HG02870 (cell line): ENCODE measurements around the gene CTDSP2.
A peak's percentile ranks its signal among the peaks of the same experiment; 100 is the strongest.
"Not testable (repeated sequence)": the region's sequence is repeated elsewhere in the genome, so short reads cannot be mapped to it uniquely, and the experiment has no call there.

Source experiments
- ATAC-seq: cut with Tn5 transposase; IDR thresholded peaks from one replicate; pipeline ENCODE4 v1.9.1; 2021; ENCODE audit warnings: mild to moderate bottlenecking, moderate library complexity; ENCODE audit not compliant: unreplicated experiment

CTDSP2 gene

GRCh38 chr12:57783861-57784260 is 62.7 kb downstream of the CTDSP2 start:
- no peak for ATAC-seq

- ATAC-seq, result no peak
Measured at GRCh38 chr12:57783466-57783801, 63.1 kb downstream of the CTDSP2 start.

- peak; percentile 85 for ATAC-seq
Measured at GRCh38 chr12:57782608-57783465, 63.7 kb downstream of the CTDSP2 start, which contains the start of gene TSFM. TSS of gene TSFM (plus strand) at chr12:57782787. CDS start at chr12:57782802, 15 bp downstream.

GRCh38 chr12:57782243-57782607 is 64.3 kb downstream of the CTDSP2 start:
- ATAC-seq, result no peak

DNA sequence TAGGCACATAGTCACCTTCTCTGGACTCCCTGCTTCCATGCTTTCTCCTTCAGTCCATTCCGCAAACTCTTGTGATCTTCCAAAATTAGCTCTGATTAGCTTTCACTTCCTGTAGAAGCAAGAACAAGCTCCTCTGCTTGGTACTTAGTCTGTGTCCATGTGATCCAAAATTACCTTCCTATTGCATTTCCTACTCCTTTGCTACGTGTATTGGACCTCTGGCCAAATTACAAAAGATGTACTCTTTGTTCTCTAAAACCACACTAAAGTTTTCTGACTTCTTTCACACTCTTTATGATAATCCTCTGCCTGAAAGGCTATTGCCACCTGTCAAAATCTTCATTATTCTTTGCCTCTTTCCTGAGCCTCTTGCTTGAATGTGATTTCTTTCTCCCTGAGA is 64.7 kb downstream of the CTDSP2 start:
- no peak for ATAC-seq

- ATAC-seq, result no peak
Measured at GRCh38 chr12:57781244-57781643, 65.3 kb downstream of the CTDSP2 start.

- no peak for ATAC-seq
Measured at GRCh38 chr12:57780284-57780897, 66.1 kb downstream of the CTDSP2 start.

DNA sequence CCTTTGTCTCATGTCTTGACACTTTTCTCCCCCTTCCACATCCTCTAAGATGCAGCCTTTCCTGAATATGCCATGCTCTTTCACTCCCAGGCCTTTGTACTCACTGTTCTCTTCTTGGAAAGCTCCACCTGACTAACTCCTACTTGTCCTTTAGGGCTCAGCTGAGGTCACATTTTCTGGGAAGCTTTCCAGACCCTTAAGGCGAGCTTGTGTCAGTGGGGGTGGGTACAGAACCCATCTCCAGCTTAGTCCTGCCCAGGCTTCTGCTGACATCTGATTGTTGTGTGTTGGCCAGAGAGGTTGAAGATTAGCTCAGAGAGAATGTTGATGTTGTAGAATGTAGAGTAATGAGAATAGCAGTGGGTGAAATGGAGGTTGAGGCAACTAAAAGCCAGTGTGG is 66.8 kb downstream of the CTDSP2 start:
- no peak for ATAC-seq

GRCh38 chr12:57777911-57778310 is 68.6 kb downstream of the CTDSP2 start:
- ATAC-seq, result no peak

GRCh38 chr12:57777367-57777766 is 69.2 kb downstream of the CTDSP2 start:
- ATAC-seq, result no peak

DNA sequence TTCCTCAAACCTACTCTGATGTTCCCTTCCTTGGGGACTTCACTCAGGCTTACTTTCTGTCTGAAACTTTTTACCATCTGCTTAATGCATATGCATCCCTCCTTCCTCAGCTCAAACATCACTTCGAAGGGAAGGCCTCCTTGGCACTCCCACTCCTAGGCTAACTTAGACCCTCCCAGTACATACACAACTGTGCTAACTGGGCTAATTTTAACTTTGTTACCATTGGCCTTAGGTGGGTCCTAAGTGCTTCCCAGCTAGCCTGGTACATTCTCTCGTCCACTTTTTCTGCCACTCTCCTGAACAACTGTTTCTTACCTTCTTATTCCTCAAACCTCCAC is 70.3 kb downstream of the CTDSP2 start:
- no peak for ATAC-seq

- no peak for ATAC-seq
Measured at GRCh38 chr12:57775563-57776246, 70.8 kb downstream of the CTDSP2 start.

- ATAC-seq, result no peak
Measured at GRCh38 chr12:57775044-57775443, 71.5 kb downstream of the CTDSP2 start.

DNA sequence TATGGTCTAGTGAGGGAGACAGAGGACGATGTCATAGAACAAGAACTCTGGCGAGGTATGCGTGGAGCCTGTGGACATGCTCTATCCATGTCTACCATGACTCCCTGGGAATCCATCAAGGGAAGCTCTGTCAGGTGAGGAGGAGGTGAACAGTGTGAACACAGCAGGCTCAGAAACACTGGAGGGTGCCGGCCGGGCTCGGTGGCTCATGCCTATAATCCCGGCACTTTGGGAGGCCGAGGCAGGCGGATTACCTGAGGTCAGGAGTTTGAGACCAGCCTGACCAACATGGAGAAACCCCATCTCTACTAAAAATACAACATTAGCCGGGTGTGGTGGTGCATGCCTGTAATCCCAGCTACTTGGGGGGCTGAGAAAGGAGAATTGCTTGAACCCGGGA is 71.9 kb downstream of the CTDSP2 start:
- ATAC-seq, result not testable (repeated sequence)

DNA sequence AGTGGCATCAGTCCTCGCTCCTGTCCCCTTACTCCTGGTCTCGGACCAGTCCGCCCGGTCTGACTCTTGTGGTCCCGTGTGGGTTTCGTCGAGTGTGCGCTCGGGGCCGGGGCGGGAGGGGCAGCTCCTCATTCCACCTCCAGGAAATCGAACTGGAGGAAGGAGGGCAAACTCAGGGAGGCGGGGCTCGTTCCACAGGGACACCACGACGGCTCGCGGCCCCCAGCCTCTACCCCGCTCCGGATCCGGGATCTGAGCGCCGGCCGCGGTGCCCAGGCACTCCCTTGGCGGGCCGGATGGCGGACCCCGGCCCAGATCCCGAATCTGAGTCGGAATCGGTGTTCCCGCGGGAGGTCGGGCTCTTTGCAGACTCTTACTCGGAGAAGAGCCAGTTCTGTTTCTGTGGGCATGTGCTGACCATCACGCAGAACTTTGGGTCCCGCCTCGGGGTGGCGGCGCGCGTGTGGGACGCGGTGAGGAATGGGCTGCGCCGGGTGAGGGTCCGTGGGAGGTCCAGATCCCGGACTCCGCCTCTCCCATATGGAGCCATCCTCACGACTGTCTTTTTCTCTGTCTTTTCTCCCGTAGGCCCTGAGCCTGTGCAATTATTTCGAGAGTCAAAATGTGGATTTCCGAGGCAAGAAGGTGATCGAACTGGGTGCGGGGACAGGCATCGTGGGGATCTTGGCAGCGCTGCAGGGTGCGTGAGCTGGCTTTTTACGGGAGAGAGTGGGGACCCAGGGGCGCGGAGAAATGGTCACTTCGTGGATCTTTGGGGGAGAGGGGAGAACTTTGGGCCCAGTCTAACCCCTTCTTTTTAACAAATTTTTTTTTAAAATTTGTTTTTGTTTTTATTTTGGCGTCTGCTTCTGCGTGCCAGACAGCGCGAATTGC is 73.9 kb downstream of the CTDSP2 start, which contains the start of gene EEF1AKMT3:
EEF1AKMT3 (plus strand) TSS at position 186 of the 894 bp plus-strand sequence; CDS start at position 297, 111 bp downstream.
- ATAC-seq, result peak; percentile 17

DNA sequence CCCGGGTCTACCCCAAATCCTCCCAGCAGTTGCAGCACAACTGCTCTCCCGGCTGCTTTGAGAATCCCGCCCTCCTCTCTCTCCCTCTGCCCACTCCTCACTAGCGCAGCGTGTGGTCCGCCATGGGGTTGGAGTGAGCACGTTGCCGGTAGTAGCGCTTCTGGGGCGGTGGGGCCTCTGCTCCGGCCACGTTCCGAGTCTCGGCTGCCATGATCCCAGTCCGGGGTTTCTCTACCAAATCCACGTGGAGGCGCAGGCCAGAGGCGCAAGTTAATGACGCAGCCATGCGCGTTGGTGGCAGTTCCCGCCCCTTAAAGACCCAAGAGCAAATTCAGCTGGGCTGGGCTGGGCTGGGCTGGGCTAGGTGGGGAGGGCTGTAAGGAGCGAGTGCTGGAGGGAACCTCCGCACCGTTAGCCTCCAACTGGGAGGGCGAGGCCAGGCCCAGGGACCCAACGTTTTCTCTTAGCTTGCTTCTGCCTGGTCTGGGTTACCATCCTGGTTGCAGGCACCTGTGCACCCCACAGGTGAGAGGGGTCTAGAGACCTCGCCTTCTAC is 74.6 kb downstream of the CTDSP2 start, which contains the start of gene METTL1:
METTL1 (minus strand) TSS at position 233 of the 556 bp plus-strand sequence; CDS start at position 211, 22 bp downstream.
- ATAC-seq, result peak; percentile 74

GRCh38 chr12:57771236-57771872 is 75.2 kb downstream of the CTDSP2 start:
- ATAC-seq, result peak; percentile 78

DNA sequence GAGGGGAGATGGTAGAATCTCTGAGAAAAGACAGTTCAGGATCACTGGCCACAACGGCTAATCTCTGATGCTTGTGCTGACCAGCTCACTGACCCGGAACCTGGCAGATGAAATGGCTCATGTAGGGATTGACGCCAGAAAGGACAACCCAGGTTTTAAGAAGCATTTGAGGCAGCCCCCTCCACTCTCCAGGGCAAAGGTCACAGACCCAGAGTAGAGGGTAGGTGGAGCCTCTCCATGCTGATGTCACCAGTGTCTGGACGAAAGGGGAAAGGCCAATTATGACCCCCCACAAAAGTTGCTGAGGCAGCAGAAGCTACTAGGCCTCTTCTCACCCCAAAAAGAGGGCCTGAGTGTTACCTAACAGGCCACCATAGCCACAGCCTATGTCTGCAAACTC is 75.8 kb downstream of the CTDSP2 start:
- ATAC-seq, result no peak
